Measurements from ENCODE around the gene CREB3L2. TPM values are rescaled to one million over a fixed set of nuclear protein-coding genes. Genes with fewer than 3 reads are reported as not detected.
A peak's percentile ranks its signal among the peaks of the same experiment; 100 is the strongest.
"Not testable (repeated sequence)": the region's sequence is repeated elsewhere in the genome, so short reads cannot be mapped to it uniquely, and the experiment has no call there.

The CREB3L2 gene
- total RNA-seq, 1 donor from 2014 or later: 28.3 TPM

DNA sequence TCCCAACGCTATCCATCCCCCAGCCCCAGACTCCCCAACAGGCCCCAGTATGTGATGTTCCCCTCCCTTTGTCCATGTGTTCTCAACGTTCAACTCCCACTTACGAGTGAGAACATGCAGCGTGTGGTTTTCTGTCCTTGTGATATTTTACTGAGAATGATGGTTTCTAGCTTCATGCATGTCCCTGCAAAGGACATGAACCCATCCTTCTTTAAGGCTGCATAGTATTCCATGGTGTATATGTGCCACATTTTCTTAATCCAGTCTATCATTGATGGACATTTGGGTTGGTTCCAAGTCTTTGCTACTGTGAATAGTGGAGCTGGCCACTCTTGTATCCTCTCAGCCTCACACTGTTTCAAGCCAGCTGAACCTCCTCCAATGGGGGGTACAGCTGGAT lies 33.5 kb downstream of the CREB3L2 start:
- ATAC-seq: not testable (repeated sequence)

DNA sequence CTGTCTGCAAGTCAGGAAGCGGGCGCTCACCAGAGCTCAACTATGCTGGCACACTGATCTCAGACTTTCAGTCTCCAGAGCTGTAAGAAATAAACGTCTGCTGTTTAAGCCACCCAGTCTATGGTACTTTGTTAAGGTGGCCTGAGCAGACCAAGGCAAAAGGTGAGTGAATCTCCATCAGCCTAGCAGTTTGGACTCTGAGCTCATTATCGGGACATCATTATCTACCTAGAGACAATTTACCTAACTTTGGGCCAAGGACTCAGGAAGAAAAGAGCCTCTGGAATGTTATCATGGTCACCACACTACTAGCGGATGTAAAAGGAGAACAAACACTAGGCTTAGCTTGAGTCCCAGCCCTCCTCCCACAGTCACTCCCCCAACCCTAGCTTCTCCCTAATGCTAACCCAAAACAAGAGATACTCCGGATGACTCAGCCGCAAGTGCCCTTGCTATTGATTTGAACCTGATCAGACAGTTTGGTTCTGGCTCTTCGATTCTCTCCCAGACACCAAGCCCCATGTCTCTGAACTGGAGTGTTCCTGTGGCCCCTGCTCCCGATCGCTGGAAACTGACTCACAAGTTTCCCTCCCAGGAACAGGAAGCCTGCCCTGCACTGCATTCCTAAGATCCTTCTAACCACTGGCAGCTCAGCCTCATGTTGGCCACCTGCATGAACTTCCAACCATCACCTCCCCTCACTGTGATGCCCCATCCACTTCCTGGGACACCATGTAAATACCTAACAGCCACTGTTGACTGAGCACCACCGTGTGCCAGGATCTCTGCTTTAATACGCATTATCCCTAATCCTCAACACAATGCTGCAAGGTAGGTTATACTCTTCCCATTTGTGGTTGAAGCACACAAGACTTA lies 34.5 kb downstream of the CREB3L2 start:
- no peak for ATAC-seq

DNA sequence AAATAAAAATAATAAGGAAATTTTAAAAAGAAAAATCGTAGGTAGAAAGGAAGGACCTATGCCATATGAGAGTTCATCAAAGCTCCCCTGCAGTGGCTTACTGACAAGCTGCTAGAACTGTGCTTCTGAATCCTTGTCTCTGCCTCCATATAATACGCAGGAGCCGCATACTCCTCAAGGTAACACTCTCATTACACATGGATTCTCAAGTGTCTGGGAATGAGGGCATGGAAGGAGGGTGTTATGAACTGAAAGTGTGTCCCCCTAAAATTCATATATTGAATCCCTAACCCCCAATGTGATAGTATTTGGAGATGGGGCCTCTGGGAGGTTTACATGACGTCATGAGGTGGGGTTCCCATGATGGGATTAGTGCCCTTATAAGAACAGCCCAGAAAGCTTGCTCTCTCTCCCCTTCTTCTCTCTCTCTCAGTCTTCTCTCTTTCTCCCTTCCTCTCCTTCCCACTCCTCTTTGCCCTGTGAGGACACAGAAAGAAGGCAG lies 35.2 kb downstream of the CREB3L2 start:
- no peak for ATAC-seq

DNA sequence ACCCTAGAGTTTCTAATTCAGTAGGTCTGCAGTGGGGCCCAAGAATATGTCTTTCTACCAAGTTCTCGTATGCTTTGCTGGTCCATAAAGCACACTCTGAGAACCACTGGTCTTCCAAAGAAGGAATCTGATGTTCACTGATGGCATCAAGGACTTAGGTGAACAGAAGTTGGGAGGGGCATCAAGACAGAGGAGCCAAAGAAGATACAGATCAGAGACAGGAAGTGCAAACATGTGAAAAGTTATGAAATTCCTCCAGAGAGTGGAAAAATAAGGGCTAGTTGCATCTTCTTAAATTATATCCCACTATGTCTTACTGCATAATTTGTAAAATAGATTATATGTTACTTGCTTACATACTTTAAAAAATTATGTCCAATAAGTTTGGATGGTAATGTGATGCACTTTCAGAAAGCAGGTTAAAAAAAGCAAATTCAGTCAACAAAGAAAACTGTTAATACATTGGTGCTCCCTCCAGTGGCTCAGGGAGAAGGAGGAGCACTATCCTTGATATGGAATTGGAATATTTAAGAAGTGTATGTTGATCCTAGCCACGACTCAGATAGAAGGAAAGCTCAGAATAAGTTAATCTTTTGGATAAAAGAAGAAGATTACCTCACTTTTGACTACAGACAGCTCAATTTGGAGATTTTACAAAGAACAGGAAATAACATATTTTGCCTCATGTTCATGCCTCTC lies 35.8 kb downstream of the CREB3L2 start:
- ATAC-seq: no peak

DNA sequence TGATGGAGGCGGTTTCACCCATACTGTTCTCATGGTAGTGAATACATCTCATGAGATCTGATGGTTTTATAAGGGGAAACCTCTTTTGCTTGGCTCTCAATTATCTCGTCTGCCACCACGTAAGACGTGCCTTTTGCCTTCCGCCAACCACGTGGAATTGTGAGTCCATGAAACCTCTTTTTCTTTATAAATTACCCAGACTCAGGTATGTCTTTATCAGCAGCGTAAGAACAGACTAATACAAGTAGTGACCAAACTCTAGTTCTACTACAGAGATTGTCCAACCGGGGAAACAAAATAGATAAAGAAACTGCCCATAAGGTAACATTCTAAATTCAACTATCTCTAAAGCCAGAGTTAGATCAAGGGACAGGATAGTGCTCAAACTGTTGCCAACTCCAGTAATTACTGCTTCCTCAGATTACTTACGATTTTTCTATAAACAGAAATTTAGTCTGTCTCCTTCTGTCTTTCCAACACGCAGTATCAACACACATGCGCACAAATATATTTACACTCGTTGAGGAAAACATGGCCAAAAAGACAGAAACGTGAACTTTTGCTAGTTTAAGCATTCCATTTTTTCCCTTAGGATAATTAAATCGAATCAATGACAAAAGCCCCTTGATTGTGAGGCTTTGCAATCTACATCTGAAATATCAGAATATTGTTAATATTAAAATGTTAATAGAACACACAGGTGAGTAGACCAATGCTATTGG lies 36.9 kb downstream of the CREB3L2 start:
- no peak for ATAC-seq

DNA sequence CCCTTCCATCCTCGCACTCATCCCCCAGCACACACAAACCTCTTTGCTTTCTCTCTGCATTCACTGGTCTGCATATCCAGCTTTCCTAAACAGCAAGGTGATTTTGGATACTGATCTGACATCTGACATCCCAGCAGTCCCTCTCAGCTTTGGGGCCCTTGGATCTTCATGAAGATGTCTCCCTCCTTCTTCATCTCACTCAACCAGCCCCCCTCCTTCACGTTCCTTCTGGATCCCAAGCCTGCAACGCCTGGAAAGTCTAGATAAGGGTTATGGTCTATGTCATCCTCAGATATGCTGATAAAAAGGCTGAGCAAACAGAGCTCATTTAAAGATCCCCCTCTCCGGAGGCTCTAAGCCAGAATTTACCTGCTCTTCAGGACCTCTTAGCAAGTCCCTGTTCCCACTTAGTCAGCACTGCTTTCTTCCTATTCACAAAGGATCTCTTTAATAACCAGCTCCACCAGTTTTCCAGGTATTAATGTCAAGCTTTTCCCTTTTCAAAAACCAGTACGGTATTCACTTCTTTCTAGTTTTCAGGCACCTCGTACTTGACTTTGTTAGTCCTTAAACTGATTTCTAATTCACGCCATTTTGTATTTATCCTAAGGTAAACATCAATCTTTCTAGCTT lies 38.9 kb downstream of the CREB3L2 start:
- ATAC-seq: peak; percentile 83

DNA sequence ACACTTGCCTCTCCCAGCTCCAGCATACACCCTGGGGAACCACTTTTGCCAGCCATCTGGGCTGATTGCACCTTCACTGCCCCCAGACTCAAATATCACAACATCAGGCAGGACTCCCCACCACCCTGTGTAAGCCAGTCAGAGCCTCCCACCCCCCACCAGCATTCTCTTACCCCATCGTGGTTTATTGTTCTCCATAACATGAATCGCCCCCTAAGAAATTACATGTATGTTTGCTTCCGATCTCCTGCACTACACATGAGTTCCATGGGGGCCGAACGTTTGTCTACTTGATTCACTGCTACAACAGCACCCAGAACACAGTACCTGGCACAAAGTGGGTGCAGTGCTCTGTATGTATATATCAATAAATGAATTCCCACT lies 39.4 kb downstream of the CREB3L2 start:
- no peak for ATAC-seq

DNA sequence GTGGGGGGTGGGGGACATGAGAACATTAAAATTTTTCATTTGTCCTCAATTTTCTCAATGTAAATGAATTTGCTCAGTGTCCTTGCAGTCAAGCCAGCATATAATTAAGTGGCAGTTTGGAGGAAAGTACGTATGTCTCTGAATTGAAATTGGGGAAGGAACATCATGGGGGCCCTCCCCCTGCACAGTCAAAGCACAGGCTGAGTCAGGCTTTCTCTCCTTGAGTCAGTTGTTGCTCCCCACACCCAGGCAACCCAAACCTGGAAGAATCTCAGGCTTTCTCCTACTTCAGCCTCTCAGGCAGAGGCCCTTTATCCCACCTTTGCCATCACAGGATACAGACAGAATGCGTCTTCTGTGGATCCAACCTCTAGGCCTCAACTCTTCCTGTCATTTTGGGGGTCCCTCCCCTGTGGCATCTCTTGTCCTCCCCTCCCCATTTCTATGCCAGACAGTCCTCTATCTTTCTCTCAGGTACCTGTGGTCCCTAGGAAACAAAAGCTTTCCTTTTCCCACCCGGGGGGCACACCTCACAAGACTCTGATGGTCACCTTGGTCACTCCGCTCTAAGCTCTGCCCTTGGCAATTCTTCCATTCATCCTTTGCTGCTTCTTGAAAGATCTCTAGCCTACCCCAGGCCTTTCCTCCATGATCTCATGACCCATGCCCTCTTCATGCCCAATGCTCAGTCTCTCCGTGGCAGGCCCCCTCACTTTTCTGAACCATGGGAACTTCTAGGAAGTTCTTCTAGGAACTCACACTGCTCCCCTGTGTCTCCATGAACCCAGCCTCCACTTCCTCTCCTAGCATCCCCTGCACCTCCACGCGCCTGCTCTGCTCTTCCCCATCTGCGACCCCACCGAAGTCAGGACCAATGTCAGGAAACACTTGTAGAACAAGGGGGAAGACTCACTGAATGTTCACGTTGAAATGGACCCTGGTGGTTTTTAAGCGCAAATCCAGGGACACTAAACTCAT lies 40.4 kb downstream of the CREB3L2 start:
- ATAC-seq: peak; percentile 53

DNA sequence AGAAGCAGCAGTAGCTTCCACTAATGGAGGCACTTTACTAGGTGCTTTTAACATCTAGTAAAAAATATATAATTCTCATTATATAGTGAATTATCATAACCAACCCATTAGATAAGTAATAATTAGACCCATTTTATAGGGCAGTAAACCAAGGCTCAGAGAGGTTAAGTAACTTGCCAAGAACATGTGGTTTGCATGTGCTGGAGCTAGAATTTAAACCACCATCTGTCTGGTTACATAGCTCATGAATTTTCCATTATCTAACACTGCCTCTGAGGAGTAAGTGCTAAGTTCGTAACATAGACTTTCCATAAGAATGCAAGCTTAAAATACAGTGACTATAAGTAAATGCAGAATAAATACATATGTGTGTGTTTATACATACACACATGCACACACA lies 41.9 kb downstream of the CREB3L2 start:
- ATAC-seq: no peak

DNA sequence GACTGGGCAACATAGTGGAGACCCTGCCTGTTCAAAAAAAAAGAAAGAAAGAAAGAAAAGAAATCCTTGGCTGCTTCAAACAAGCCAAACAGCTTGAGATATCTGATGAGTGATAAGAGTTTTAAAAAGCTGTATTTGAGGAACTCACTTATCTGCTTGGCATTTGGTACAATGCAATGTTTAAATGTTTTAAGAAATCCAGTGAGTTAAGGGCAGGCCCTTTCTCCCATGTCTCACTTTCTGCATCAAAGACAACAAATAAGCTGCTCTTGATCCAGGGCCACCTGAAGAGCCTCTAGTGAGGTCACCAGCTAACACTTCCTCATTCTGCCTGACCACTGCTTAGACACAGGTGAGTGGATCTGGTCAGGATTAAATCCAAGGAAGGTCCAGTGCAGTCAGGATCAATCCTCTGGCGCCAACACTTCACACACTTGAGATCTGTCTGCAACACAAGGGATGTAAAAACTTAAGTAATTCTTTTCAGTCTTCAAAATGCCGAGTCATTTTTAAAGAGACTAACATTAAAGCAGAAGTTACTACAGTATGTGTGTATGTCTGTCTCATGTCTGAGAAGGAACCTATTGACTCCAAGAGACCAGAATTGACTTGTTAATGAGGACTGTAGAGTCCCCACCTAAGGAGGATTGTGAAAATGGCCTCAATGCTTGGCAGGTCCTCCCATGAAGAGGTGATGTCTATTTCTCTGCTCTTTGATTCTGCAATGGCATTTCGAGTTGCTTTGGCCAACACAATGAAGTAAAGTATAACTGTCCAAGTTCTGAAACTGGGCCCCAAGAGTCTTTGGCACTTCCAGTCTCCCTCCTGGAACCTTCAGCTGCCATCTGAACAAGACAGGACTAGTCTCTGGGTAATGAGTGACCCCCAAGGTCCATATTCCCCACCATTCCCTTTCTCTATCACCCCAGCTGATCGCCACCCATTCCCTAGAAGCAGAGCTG lies 43.1 kb downstream of the CREB3L2 start:
- ATAC-seq: peak; percentile 8

DNA sequence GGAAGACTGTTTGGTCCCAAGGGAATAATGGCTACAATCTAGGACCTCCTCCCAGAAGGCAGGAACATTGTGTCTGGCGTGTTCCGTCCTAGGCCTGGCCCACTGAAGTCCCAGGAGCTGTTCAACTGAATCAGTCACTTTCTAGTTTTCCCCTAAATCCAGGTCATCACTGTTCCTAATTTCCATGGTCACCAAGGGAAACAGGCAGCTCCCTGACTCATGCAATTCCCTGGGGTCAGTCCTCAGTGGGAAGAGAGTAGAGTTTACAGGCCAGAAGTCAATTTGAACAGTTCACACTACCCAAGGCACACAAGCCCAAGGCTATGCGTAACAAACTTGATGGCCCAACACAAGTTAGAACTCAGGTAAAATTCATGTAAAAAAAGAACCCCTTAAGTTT lies 44.0 kb downstream of the CREB3L2 start:
- no peak for ATAC-seq

DNA sequence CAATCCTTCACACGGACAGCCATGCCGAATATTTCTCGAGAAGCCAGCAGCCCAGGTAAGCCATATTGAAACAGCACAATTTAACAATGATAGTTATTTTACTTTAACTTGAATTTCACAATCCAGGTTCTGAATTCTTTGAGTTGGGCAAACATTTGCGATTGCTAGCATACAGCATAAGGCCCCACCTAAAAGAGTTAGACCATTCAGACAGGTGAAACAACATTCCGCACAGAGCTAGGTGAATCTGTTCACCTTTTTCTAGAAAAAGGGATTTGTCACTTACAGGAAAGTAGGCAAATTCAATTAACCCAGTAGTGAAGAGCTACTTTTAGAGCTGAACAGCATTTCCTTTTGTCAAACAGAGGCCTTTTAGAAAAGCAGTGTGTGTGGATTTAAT lies 45.3 kb downstream of the CREB3L2 start:
- ATAC-seq: no peak

DNA sequence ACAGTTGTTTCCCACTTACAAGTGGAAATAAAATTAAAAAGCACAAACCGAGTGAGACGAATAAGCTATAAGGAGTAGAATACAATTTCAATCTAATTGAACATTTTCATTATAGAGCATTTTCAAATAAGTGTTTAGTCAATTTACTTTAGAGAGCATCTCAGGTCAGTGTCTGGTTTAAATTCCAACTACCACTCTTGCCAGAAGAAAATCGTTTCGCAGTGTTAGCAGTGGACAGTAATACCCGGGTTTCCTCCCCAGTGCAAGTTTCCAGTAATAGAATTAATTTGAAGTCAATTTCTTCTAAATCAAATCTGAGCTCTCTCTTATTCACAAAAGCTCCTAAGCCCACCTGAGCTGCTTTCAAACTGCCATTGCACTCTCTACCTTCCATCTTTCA lies 45.7 kb downstream of the CREB3L2 start:
- no peak for ATAC-seq

DNA sequence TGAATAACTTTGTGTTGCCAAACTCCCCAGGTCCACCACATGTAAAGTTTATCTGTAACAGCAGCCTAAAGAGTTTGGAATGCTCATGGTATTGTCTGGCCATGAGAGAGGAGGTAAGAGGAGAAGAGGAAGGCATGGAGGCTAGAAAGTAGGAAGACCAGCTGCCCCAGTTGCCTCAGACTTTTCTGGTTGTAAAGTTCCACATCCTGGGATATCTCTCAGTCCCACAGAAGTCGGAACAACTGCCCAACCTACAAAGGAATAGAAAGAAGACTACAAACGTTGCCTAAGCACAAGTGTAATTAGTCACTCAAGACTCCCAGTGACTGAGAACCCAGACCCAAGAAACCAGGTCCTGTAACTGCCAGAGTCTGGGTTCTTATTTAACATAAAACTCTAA lies 47.3 kb downstream of the CREB3L2 start:
- ATAC-seq: no peak

DNA sequence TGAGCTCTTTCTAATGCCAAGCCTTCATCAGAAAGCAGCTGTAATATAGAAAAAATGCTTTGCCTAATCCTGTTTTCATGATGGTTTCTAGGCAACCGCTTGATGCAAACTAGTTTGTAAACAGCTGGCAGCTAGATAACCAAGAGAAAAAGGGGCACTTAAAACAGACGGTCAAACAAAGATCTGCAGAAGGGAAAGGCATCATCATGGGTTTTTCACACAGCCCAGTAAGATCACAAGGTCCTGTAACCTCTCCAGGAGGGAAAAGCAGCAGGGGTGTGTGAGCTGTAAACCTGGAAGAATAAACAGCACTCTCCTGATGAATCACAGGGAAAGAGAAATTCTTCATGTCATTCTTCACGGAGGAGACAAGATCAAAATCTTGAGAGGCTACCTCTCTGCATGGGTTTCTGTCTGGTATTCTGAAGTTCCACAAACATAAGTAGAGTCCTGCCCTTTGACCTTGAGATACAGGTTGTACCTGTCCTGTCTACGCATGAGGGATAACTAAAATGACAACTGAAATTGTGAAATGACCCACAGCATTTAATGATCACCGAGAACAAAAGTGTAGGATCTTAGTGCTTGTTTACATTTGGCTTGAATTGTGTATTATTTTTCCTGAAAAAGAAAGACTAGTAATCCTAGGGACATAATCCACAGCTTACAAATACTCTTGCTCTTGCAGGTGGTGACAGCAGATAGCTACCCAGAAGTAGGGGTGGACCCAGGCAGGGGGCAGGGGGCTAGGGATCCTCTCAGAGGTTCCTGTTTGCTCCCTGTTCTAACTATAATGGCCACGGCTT lies 48.0 kb downstream of the CREB3L2 start:
- ATAC-seq: peak; percentile 88

DNA sequence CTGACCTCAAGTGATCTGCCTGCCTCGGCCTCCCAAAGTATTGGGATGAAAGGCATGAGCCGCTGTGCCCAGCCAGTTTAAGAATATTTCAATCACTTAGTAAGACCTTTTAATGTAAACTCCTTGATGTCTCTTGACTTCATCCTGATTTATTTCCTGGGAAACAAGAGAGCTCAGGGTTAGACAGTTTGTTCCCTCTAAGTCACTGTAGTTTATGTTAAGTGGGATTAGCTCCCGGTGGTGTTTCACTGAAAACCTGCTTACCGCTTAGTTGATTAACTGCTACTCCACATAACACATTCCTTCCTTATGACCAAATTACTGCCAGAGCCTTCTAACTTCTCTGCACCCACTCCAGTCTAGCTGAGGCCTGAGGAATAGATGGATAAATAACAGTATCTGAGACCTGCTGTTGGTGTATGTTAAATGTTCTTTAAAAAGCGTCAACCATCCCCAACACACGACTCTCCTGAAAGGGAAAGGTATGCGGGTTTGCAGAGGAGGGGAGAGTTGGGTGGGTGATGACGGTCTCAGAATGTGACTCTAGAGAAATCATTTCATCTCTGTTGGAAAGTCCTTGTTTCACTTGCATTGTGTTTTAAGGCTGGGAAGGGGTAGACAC lies 48.7 kb downstream of the CREB3L2 start:
- peak; percentile 51 for ATAC-seq

DNA sequence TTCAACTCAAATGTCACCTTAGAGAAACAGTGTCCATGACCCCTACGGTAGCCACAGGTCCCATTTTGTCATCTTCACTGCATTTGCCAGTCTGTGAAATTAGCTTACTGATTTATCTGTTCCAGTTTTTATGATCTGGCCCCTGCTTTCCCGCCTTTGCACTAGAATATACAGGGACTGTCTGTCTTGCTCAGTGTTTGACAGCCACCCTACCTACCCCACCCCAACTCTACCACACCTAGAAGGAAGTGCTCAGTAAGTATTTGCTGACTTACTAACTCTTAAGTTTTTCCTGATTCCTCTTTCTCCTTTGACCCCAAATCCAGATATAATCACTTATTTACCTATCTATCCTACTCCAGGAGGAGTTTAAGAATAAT lies 49.5 kb downstream of the CREB3L2 start:
- peak; percentile 69 for ATAC-seq

DNA sequence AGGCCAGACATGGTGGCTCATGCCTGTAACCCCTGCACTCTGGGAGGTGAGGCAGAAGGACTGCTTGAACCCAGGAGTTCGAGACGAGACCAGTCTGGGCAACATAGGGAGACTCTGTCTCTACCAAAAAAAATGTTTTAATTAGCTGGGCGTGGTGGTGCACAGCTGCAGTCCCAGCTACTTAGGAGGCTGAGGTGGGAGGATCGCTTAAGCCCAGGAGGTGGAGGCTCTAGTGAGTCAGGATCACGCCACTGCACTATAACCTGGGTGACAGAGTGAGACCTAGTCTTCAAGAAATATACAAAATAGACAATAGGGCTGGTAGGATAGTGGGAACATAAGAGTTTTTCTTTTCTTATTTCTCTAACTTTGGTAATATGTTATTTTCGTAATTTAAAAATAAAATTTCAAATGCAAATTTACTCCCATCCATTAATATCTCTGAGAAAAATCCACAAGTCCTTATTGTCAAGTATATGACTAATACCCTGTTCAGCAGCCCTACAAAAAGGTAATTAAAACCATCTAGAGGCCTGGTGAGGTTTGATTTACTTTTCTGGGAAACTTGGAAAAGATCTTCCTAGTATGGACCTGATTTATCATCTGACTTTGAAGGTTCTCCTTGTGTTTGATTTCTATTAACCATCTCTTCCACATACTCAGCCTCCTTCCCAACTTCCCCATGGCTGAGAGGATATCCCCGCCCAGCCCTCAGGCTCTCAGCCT lies 50.0 kb downstream of the CREB3L2 start:
- peak; percentile 12 for ATAC-seq

All from esophagus mucosa (tissue), 1 donor.